ENCODE measurements around the gene RBFOX2. TPM values are rescaled to one million over a fixed set of nuclear protein-coding genes. Genes with fewer than 3 reads are reported as not detected.

Gene RBFOX2
- polyA plus RNA-seq, 1 of the 3 experiments (the other 2 are of a cell fraction), result 115 TPM

DNA sequence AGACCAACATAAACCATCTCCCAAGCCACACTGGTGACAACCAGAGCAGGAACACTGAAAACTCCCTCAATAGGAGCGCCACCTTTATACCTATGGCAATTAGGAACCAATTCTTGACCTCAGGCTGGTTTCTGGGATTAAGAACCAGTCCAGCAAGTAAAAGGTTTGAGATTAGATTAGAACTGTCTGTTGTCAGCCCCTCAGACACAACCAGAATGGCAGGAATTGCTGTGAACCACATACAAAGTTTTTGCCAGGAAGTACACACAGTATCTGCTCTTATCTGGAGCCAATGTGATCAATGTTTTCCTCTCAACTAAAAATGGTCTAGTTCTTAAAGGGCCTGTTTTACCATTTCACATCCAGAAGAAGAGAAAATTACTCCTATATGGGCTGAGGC, 55.2 kb downstream of the RBFOX2 start (continued):
- TF ChIP-seq GATA2 (CRISPR knock-in tag; IDR thresholded peaks at IDR 0.05), result no peak
- no peak for TF ChIP-seq NRF1 (IDR thresholded peaks at IDR 0.05; ENCODE audit: low read depth, low read length)

DNA sequence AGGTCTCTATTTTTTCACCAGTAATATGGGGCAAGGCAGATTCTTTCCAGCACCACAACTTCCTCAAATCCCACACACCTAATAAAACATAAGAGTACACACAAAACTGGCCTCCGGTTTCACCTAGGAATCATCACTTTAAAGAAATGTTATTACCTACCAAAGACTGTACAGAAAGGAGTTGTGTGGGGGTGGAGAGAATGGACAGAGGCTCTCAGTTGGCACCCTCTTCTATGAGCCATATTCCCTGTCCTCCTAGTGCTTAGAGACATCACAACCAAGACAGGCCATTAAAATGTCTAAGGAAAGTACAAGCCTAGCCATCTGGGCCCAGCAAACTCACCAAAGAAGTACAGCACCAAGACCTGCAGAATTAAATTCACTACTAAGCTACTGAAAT, 56.1 kb downstream of the RBFOX2 start:
- H3K9me3 ChIP-seq, result no peaks in the 10 kb centered on the region
- POLR2A ChIA-PET, result interaction anchor here (1.4 to 1.7 kb wide), 3 partner anchors 11 to 55 kb away, joined by 6 to 12 read pairs (median 8); no protein-coding TSS in a partner anchor
- H3K9me2 ChIP-seq, result no peaks in the 10 kb centered on the region
- no peaks in the 10 kb centered on the region for H3K36me3 ChIP-seq (replicated peaks in 1 of 2; ENCODE audit: control insufficient read depth in 1 of 2, insufficient read depth in 2 of 2, low read length in 1 of 2)
- no peaks in the 10 kb centered on the region for H3K27me3 ChIP-seq (ENCODE audit: insufficient read depth)
- 32% methylated on average over 1 of the region's 1 CpG for WGBS (ENCODE audit: low lambda C conversion rate)
- CTCF ChIA-PET, result interaction anchor here (0.9 to 4.6 kb wide), 4 partner anchors 11 to 94 kb away, joined by 3 to 51 read pairs (median 6); no protein-coding TSS in a partner anchor
- peak overlapping the region; percentile 71; the same call in 1 of the 2 replicates for H3K9ac ChIP-seq
- H3K4me1 ChIP-seq (ENCODE audit: control insufficient read depth in 1 of 2, insufficient read depth in 2 of 2, low read depth in 1 of 2, low read length in 1 of 2), result peaks cover 61 to 86% of the 10 kb centered on the region in 2 experiments
- TF ChIP-seq TEAD4 (IDR thresholded peaks at IDR 0.05; ENCODE audit: borderline replicate concordance, insufficient read depth) (no peak), RXRA (IDR thresholded peaks at IDR 0.05; ENCODE audit: borderline replicate concordance, low read depth) (no peak), RCOR1 (IDR thresholded peaks at IDR 0.05; ENCODE audit: low read length) (no peak), FOXM1 (IDR thresholded peaks at IDR 0.05; ENCODE audit: low read depth) (no peak), RAD21 (IDR thresholded peaks at IDR 0.05; ENCODE audit: low read length) (no peak), EZH2phosphoT487 (IDR thresholded peaks at IDR 0.05; ENCODE audit: borderline replicate concordance, low read depth) (no peak), GABPA (IDR thresholded peaks at IDR 0.05; ENCODE audit: low read depth) (no peak), CHD2 (IDR thresholded peaks at IDR 0.05; ENCODE audit: low read length, partially characterized antibody) (no peak), NFIC (IDR thresholded peaks at IDR 0.05; ENCODE audit: borderline replicate concordance) (no peak), TCF12 (IDR thresholded peaks at IDR 0.05) (no peak), RFX5 (IDR thresholded peaks at IDR 0.05; ENCODE audit: low read length) (no peak), SMC3 (IDR thresholded peaks at IDR 0.05; ENCODE audit: low read depth, low read length) (no peak)
- TF ChIP-seq, protein P1, sequence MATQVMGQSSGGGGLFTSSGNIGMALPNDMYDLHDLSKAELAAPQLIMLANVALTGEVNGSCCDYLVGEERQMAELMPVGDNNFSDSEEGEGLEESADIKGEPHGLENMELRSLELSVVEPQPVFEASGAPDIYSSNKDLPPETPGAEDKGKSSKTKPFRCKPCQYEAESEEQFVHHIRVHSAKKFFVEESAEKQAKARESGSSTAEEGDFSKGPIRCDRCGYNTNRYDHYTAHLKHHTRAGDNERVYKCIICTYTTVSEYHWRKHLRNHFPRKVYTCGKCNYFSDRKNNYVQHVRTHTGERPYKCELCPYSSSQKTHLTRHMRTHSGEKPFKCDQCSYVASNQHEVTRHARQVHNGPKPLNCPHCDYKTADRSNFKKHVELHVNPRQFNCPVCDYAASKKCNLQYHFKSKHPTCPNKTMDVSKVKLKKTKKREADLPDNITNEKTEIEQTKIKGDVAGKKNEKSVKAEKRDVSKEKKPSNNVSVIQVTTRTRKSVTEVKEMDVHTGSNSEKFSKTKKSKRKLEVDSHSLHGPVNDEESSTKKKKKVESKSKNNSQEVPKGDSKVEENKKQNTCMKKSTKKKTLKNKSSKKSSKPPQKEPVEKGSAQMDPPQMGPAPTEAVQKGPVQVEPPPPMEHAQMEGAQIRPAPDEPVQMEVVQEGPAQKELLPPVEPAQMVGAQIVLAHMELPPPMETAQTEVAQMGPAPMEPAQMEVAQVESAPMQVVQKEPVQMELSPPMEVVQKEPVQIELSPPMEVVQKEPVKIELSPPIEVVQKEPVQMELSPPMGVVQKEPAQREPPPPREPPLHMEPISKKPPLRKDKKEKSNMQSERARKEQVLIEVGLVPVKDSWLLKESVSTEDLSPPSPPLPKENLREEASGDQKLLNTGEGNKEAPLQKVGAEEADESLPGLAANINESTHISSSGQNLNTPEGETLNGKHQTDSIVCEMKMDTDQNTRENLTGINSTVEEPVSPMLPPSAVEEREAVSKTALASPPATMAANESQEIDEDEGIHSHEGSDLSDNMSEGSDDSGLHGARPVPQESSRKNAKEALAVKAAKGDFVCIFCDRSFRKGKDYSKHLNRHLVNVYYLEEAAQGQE (IDR thresholded peaks at IDR 0.05; ENCODE audit: low read depth, low read length), result no peak
- TF ChIP-seq, protein P2, sequence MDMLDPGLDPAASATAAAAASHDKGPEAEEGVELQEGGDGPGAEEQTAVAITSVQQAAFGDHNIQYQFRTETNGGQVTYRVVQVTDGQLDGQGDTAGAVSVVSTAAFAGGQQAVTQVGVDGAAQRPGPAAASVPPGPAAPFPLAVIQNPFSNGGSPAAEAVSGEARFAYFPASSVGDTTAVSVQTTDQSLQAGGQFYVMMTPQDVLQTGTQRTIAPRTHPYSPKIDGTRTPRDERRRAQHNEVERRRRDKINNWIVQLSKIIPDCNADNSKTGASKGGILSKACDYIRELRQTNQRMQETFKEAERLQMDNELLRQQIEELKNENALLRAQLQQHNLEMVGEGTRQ (IDR thresholded peaks at IDR 0.05; ENCODE audit: borderline replicate concordance, low read depth, low read length), result no peak
- peak overlapping the region in 1 of 2 experiments; percentile 38; a peak in 2 of 4 replicates for H3K4me3 ChIP-seq (ENCODE audit: low read depth in 2 of 2, low read length in 1 of 2)
- DNase-seq, result no peak
- H2AFZ ChIP-seq (ENCODE audit: low read depth), result no peak overlapping the region
- H3K79me2 ChIP-seq (ENCODE audit: insufficient read depth), result peaks cover 78% of the 10 kb centered on the region
- H3K4me2 ChIP-seq, result peak overlapping the region; percentile 71
- H4K20me1 ChIP-seq (ENCODE audit: insufficient read depth), result peaks cover 3% of the 10 kb centered on the region; the same call in 1 of the 2 replicates
- peaks cover 68% of the 10 kb centered on the region for H3F3A ChIP-seq (replicated peaks; ENCODE audit: insufficient read depth)
- peak overlapping the region; percentile 96 to 100 for H3K27ac ChIP-seq (ENCODE audit: low read depth in 2 of 2, low read length in 1 of 2)
